ENCODE measurements around the gene SCMH1.

Gene SCMH1

GRCh38 chr1:40987439-40988276 is 254.4 kb downstream of the SCMH1 start:
- DNase-seq: no peak

- no peak for DNase-seq
Measured at GRCh38 chr1:40986956-40987355, 255.2 kb downstream of the SCMH1 start.

GRCh38 chr1:40986328-40986783 is 255.8 kb downstream of the SCMH1 start:
- DNase-seq: no peak

- DNase-seq: peak; percentile 8
Measured at GRCh38 chr1:40985875-40986274, 256.2 kb downstream of the SCMH1 start.

- no peak for DNase-seq
Measured at GRCh38 chr1:40985161-40985560, 256.9 kb downstream of the SCMH1 start.

- no peak for DNase-seq
Measured at GRCh38 chr1:40984531-40984930, 257.6 kb downstream of the SCMH1 start.

GRCh38 chr1:40984066-40984465 is 258.0 kb downstream of the SCMH1 start:
- no peak for DNase-seq

GRCh38 chr1:40983286-40983685 is 258.8 kb downstream of the SCMH1 start:
- no peak for DNase-seq

- no peak for DNase-seq
Measured at GRCh38 chr1:40982721-40983120, 259.4 kb downstream of the SCMH1 start.

GRCh38 chr1:40981691-40982448 is 260.2 kb downstream of the SCMH1 start:
- no peak for DNase-seq

- peak; percentile 66 for DNase-seq
Measured at GRCh38 chr1:40980453-40981121, 261.5 kb downstream of the SCMH1 start.

GRCh38 chr1:40980068-40980452 is 262.0 kb downstream of the SCMH1 start:
- no peak for DNase-seq

- peak; percentile 95 for DNase-seq
Measured at GRCh38 chr1:40979241-40980067, 262.7 kb downstream of the SCMH1 start, which contains the start of gene CTPS1. TSS of gene CTPS1 (plus strand) at chr1:40979696. CDS start at chr1:40983291, 3,595 bp downstream.

GRCh38 chr1:40978886-40979240 is 263.2 kb downstream of the SCMH1 start:
- DNase-seq: no peak

GRCh38 chr1:40977716-40978115 is 264.4 kb downstream of the SCMH1 start:
- DNase-seq: no peak

Data from stimulated activated CD4-positive, alpha-beta T cell treated with anti-CD3 and anti-CD28 coated beads, Interleukin-1b, Interleukin-23, amount 100 ng/mL, for 48 hours (primary cell).